GM19395 (cell line): Measurements from ENCODE around the gene GAGE13.
"Not testable (repeated sequence)": the region's sequence is repeated elsewhere in the genome, so short reads cannot be mapped to it uniquely, and the experiment has no call there.

Experiments used
- ATAC-seq: cut with Tn5 transposase; IDR thresholded peaks from one replicate; pipeline ENCODE4 v1.9.1; 2021; ENCODE audit warnings: mild to moderate bottlenecking, moderate library complexity; ENCODE audit not compliant: unreplicated experiment

The GAGE13 gene, protein sequence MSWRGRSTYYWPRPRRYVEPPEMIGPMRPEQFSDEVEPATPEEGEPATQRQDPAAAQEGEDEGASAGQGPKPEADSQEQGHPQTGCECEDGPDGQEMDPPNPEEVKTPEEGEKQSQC

DNA sequence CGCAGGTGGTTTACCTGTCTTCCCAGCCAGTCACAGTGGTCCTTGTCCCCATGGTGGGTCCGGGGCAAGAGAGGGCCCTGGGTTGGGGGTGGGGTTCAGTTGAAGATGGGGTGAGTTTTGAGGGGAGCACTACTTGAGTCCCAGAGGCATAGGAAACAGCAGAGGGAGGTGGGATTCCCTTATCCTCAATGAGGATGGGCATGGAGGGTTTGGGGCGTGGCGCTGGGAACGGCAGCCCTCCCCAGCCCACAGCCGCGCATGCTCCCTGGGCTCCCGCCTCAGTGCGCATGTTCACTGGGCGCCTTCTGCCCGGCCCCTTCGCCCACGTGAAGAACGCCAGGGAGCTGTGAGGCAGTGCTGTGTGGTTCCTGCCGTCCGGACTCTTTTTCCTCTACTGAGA lies at the start of gene GAGE13:
GAGE13 (plus strand) TSS at position 301 of the 400 bp plus-strand sequence. CDS start 1,156 bp downstream, outside the sequence.
- not testable (repeated sequence) for ATAC-seq

DNA sequence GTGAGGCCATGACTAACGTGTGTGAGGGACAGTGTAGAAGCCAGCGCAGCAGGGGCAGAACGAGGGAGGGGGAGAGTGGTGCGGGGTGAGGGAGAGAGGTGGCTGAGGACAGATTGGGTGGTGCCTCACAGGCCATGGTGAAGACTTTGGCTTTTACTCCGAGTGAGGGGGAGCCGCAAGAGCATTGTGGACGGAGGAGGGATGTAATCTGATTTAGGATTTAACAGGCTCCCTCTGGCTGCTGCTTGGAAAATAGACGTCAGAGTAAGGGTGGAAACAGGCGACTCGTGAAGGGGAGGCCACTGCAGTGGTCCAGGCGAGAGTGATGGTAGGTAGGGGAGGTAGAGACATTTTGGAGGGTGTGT lies 48.8 kb upstream of the GAGE13 start:
- ATAC-seq, result no peak

DNA sequence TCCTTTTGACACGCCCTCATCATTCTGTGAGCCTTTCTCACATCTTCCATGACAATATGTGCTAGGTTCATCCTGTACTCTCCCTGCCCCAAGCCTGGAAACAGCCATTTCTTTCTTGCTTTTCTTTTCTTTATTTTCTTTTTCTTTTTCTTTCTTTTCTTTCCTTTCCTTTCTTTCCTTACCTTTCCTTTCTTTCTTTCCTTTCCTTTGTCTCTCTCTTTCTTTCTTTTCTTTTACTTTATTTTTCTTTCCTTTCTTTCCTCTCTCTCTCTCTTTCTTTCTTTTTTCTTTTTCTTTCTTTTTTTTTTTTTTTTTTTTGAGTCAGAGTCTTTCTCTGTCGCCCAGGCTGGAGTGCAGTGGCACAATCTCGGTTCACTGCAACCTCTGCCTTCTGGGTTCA lies 47.2 kb upstream of the GAGE13 start:
- no peak for ATAC-seq

DNA sequence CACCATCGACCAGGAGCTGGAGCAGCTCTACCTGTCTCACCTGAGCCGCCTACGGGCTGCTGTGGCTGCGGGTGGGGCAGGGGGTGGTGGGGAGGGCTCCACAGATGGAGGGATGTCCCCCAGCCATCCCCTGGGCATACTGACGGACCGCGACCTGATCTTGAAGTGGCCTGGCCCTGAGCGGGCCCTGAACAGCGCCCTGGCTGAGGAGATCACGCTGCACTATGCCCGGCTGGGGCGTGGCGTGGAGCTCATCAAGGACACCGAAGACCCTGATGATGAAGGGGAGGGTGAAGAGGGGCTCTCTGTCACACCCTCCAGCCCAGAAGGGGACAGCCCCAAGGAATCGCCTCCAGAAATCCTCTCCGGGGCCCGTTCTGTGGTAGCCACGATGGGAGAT lies 45.2 kb upstream of the GAGE13 start:
- no peak for ATAC-seq

DNA sequence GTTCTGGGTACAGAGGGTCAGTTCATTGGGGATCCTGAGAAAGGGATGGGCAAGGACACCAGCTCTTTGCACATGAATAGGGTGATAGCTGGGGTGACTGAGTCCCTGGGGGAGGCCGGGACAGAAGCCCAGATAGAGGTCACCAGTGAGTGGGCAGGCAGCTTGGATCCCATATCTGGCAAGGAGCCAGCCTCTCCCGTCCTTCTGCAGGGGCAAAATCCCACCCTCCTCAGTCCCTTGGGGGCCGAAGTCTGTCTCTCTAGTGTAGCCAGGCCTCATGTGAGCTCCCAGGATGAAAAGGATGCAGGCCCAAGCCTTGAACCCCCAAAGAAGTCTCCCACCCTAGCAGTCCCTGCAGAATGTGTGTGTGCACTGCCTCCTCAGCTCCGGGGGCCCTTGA lies 44.8 kb upstream of the GAGE13 start:
- no peak for ATAC-seq

DNA sequence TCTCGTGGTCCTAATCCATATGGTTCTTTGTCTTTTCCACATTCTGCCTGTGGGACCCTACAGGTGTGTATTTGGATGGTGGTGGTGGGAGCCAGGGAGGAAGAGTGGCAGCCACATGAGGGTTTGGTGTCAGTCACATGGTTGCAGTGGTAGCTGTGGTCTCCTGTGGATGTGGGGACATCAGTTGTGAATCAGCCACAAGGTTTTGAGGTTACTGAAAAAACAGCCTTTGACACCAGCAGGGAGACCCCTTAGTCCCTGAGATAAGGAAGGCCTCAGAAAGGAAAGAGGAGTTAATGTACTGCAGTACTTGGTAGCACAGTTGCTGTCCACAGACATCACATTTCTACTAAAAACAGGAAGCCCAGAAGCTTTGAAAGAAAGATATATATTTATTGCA lies 43.7 kb upstream of the GAGE13 start:
- ATAC-seq, result no peak

DNA sequence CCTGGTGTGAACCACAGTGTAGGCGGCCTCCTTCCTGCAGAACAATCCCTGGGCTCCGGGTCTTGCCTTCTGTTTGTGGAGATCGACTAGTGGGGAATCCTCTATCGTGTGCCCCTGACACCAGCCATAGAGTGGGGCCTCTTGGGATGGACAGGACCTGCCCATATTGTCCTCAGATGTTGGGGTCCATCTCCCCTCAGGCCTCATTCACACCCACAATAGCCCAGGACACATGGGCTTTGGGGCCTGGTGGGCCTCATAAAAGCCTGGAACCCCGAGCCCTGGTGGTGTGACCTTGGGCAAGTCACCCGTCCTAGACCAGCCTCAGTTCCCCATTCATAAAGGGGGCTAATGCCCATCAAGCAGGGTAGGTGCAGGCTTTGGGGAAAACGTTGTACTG lies 41.2 kb upstream of the GAGE13 start:
- ATAC-seq, result no peak

DNA sequence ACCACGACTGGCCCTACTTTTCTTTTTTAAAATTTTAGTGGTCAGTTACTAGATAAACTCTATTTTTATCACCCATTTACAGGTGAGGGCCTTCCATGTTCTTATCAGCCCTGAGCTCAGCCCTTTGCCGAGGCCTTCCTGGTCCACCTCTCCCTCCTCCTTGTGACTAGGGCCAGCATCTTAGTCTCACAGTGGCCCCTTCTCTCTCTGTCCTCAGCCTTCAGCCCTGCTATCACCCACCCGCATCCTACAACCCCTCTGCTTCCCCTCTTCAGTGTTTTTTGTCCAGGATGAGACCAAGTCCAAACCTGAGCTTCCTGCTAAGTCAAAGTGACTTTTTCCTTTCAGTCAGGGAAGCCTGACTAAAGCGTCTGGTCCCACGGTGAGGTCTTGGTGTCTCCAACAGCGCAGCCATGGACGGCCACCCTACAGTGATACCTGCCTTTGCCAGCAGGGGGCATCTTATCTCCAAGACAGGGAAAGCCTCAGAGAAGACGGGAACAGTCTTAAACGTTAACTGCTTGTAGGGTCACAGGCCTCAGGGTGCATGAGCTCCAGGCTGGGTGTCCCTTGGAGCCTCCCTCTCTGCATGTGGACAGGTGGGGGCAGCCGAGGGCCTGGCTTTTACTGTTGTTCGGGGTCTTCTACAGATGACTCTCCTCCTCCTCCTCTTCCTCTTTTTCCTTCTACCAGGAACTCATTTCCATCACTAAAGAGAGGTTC lies 39.6 kb upstream of the GAGE13 start:
- no peak for ATAC-seq

DNA sequence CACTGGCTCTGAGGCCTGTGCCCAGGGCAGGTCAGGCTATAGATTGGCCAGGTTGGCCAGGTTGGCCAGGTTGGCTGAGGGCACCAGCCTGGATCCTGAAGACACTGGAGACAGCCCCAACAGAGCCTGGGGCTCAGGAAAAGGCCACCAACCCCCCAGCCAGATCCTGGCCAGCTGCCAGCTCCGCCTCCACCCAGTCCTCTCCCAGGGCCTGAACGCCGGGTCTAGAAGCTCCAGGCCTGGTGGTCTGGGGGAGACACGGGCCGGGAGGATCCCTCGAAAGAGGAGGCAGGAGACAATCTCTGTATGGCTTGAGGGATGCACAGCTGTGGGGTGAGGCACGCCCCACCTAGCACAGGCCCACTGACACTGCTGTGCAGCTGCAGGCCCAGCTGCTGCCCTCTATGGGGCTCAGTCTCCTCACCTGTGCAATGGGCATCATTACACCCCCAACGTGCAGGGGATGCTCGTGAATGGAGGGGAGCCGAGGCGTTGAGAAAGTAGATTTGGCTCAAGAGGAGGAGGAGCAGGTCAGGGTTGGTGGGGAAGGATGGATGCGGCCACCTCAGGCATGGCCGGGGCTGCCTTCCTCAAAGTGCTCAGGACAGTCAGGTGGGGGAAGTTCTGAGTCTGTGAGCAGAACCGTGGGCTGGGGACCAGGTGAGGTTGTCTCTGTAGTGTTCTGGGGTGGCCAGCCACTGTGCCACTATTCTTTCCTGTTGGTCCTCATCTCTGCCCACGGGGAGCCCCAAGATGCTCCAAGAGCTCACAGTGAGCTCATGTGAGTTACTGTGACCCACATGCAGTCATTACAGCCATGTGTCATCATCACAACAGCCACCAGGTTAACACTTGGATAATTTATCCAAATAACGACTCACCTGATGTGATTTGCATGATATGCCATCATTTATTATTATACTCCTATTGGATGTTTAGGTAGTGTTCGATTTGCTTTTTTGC lies 38.7 kb upstream of the GAGE13 start:
- ATAC-seq, result no peak

DNA sequence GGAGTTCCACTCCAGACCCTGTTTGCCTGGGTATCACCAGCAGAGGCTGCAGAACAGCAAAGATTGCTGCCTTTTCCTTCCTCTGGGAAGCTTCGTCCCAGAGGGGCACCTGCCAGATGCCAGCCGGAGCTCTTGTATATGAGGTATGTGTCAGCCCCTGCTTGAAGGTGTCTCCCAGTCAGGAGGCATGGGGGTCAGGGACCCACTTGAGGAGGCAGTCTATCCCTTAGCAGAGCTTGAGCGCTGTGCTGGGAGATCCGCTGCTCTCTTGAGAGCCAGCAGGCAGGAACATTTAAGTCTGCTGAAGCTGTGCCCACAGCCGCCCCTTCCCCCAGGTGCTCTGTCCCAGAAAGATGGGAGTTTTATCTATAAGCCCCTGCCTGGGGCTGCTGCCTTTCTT lies 32.1 kb upstream of the GAGE13 start:
- ATAC-seq, result not testable (repeated sequence)

DNA sequence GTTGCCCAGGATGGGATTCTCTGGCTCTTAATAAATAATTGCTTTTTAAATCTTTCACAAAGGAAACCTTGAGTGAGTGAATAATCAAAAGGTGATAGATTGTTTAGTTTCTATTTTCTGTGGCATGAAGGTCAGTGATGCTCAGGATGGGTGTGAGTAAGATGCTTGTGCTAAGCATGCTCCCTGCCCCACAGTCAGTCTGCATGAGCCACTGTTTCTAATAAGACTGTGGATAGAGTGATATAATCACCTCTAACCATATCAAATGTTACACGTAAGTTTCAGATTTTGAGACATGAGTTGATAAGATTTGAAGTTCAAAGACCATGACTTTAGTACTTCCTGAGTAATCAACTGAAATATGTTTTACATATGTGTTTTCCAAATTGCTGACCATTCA lies 30.7 kb upstream of the GAGE13 start:
- ATAC-seq, result no peak

DNA sequence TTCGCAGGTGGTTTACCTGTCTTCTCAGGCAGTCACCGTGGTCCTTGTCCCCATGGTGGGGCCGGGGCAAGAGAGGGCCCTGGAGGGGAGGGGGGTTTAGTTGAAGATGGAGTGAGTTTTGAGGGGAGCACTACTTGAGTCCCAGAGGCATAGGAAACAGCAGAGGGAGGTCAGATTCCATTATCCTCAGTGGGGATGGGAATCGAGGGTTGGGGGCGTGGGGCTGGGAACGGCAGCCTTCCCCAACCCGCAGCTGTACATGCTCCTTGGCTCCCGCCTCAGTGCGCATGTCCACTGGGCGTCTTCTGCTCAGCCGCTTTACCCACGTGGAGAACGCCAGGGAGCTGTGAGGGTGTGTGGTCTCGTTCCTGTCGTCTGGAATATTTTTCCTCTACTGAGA lies 28.0 kb upstream of the GAGE13 start, which contains the start of gene GAGE10:
GAGE10 (plus strand) TSS at position 301 of the 400 bp plus-strand sequence. CDS start 1,214 bp downstream, outside the sequence.
- no peak for ATAC-seq

DNA sequence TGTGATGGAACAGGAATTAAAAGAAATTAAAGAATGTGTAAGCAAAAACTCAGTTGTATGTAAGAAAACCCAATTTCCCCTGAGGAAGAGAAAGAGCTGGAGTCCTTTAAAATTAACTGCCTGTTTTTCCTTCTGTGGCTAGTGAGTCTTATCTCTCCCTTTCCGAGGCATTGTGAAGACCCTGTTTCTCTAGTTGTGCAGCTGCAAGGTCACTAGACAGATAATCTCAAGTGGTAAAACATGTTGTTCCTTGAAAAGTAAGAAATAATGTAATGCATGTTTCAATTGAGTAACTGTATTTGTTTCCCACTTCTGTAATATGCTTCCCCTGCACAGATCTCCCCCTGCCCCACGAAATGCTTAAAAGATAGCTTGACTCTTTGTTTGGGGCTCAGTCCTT lies 23.6 kb upstream of the GAGE13 start:
- ATAC-seq, result not testable (repeated sequence)

DNA sequence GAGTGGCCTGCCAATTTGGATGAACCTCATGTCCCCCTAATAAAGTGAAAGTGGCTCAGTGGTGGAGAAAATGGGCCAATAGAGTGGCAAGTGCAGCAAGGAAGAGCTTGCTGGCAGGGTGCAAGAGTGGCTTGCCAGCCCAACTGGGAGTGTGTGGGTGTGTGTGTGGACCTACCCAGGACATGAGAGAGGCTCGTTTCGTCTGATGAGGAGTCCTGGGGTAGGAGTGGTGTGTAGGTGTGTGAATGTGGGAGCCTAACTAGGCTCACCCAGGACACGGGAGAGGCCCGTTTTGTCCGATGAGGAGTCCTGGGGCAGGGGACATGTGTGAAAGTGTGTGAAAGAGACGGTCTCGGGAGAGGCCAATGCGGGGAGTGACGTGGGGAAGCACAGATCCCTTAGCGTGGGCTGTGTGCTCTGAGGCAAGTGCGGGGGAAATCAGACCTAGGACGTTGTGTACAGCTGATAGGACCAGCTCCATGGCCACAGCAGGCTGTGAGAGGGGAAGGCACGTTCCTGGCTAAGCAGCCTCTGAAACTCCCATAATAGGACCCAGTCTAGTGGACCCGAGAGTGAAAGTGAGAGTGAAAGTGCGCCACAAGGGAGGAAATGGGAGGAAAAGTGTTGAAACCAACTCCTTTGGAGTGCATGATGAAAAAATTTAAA lies 22.6 kb upstream of the GAGE13 start:
- ATAC-seq, result no peak

DNA sequence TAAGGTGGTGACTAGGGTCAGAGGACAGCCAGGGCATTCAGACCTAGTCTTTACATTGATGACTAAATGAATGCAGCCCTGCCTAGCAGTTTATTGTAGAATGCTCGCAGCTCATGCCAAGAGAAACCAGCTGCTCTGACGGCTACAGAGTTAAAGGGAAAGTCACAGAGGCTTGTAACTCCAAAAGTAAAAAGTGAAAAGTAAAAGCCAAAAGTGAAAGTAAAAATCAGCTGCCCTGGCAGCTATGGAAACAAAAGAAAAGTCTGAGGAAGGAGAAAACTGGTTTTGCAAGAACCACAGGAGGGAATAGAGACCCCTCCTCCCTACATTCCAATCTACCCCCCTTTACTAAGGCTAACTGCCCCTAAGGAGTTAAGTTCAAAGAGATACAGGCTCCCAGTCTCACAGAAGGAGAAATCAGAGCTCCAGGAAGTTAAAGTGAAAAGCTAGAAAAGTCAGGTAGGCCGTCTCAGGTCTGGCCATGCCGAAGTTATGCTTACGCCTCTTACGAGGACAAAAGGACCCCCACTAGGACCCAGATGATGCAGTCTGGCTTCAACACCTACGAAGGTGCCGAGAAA lies 21.9 kb upstream of the GAGE13 start:
- ATAC-seq, result no peak

DNA sequence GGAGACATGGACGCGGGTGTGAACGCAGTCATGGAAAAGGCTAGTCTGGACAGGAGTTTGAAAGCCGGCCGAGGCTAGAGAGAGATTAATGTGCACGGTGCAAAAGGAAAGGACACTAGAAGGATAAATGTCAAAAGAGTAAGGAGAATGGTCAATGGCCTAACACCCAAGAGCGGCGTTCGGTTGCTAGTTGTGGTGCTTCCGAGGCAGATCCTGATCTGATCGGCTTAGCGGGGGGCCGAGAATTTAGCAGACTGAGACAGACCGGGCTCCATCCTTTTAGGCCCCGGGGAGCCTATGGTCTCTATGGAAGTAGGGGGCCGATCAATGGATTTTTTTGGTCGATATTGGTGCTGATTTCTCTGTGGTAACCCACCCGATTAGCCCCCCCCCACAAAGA lies 21.0 kb upstream of the GAGE13 start:
- ATAC-seq, result no peak

DNA sequence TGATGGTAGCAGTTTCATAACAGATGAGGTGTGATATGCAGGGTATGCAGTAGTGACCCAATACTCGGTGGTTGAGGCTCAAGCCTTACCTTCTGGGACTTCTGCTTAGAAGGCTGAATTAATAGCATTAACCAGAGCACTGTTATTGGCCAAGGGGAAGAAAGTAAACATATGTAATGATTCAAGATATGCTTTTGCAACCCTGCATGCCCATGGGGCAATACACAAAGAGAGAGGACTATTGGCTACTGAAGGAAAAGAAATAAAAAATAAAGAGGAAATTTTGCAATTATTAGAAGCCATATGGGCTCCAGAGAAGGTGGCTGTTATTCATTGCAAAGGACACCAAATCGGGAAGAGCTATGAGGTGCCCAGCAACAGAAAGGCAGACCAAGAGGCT lies 19.2 kb upstream of the GAGE13 start:
- ATAC-seq, result no peak

DNA sequence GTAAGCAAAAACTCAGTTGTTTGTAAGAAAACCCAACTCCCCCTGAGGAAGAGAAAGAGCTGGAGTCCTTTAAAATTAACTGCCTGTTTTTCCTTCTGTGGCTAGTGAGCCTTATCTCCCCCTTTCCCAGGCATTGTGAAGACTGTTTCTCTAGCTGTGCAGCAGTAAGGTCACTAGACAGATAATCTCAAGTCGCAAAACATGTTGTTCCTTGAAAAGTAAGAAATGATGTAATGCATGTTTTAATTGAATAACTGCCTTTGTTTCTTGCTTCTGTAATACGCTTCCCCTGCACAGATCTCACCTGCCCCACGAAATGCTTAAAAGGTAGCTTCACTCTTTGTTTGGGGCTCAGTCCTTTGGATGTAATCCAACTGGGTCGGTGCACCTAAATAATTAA lies 15.3 kb upstream of the GAGE13 start:
- no peak for ATAC-seq

DNA sequence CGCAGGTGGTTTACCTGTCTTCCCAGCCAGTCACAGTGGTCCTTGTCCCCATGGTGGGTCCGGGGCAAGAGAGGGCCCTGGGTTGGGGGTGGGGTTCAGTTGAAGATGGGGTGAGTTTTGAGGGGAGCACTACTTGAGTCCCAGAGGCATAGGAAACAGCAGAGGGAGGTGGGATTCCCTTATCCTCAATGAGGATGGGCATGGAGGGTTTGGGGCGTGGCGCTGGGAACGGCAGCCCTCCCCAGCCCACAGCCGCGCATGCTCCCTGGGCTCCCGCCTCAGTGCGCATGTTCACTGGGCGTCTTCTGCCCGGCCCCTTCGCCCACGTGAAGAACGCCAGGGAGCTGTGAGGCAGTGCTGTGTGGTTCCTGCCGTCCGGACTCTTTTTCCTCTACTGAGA lies 9.6 kb upstream of the GAGE13 start, which contains the start of gene GAGE12J:
GAGE12J (plus strand) TSS at position 301 of the 400 bp plus-strand sequence. CDS start 1,157 bp downstream, outside the sequence.
- not testable (repeated sequence) for ATAC-seq

DNA sequence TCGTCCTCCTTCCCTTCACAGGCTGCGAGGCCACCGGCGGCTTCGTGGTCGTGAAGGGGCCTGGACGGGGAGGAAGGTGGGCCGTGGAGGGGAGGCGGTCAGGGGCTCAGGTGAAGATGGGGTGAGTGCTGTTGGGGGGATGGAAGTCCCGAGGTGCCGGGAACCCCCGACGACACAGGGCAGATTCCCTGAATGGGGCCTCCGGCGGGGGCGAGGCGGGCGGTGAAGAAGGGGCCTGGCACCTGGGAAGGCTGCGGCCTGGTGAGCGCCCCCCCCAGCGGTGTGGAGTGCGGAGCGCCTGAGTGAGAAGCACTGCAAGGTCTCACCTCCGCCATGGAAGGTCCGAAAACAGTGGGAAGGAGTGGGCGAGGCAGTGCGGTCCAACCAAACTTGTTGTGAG lies 9.1 kb upstream of the GAGE13 start:
- not testable (repeated sequence) for ATAC-seq

DNA sequence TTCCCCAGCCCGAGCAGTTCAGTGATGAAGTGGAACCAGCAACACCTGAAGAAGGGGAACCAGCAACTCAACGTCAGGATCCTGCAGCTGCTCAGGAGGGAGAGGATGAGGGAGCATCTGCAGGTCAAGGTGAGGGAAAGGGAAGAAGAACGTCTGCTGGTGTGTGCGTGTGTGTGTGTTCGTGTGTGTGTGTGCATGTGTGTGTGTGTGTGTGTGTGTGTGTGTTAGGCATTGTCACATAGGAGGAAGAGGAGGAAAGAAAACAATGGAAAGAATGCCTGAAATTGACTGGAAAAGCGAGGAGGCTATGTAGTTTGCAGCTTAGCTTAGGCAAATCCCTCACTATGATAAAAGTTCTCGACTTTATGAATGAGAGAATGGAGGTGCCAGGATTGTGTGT lies 7.6 kb upstream of the GAGE13 start:
- ATAC-seq, result not testable (repeated sequence)
